ENCODE data around the gene ENAM.

GRCh38 chr4:70613306-70614183 lies 15.0 kb upstream of the ENAM start:
- TF ChIP-seq CTCF (conservative IDR thresholded peaks at IDR 0.05 in 1 of 2, IDR thresholded peaks at IDR 0.05 in 1 of 2; ENCODE audit: low read depth in 1 of 2, low read length in 2 of 2) (no peak), EZH2 (IDR thresholded peaks at IDR 0.05; ENCODE audit: low read length, missing control alignments) (no peak)
